ENCODE data around the gene AQP3.

The AQP3 gene

DNA sequence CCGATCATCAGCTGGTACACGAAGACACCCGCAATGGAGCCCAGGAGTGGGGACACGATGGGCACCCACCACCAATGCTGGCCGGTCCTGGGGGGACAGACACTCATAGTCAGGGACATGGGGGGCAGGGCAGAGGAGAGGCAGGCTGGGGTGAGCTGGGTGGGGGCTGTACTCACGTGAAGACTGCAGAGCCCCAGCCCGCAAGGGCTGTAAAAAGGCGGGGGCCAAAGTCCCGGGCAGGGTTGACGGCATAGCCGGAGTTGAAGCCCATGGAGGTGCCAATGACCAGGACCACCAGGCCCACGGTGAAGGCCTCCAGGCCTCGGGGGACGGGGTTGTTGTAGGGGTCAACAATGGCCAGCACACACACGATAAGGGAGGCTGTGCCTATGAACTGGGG is 5.3 kb downstream of the AQP3 start:
- H3K4me3 ChIP-seq (ENCODE audit: low read depth, low read length) = no peak overlapping the region
- no peak for DNase-seq (ENCODE audit: low read depth, low spot score)
- TF ChIP-seq, protein P1, sequence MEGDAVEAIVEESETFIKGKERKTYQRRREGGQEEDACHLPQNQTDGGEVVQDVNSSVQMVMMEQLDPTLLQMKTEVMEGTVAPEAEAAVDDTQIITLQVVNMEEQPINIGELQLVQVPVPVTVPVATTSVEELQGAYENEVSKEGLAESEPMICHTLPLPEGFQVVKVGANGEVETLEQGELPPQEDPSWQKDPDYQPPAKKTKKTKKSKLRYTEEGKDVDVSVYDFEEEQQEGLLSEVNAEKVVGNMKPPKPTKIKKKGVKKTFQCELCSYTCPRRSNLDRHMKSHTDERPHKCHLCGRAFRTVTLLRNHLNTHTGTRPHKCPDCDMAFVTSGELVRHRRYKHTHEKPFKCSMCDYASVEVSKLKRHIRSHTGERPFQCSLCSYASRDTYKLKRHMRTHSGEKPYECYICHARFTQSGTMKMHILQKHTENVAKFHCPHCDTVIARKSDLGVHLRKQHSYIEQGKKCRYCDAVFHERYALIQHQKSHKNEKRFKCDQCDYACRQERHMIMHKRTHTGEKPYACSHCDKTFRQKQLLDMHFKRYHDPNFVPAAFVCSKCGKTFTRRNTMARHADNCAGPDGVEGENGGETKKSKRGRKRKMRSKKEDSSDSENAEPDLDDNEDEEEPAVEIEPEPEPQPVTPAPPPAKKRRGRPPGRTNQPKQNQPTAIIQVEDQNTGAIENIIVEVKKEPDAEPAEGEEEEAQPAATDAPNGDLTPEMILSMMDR (IDR thresholded peaks at IDR 0.05; ENCODE audit: low read depth, low read length) = no peak
- in situ Hi-C loops (cut with HindIII; ENCODE audit: low sequenced_read_pairs) = no loop called here

DNA sequence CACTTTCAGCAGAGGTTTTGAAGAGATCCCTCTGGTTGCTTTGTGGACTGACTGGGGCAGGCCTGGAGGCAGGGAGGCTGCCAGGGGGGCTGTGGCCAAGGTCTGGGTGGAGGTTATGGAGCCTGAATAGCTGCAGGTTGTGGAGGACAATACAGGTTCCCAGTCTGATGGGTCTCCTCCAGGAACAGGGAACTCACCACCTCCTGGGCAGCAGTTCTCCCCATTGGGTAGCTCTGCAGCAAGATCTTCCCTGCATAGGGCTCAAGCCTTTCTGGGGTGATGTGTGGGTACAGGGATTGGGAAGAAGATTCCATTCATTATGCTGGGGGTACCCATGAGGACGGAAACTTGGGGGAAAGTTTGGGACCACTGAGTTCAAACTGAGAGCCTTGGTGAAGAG is 6.8 kb downstream of the AQP3 start:
- in situ Hi-C loops (cut with HindIII; ENCODE audit: low sequenced_read_pairs) = no loop called here
- H3K4me3 ChIP-seq (ENCODE audit: low read depth, low read length) = no peak overlapping the region
- DNase-seq (ENCODE audit: low read depth, low spot score) = no peak
- TF ChIP-seq, protein P1 (IDR thresholded peaks at IDR 0.05; ENCODE audit: low read depth, low read length) = no peak

DNA sequence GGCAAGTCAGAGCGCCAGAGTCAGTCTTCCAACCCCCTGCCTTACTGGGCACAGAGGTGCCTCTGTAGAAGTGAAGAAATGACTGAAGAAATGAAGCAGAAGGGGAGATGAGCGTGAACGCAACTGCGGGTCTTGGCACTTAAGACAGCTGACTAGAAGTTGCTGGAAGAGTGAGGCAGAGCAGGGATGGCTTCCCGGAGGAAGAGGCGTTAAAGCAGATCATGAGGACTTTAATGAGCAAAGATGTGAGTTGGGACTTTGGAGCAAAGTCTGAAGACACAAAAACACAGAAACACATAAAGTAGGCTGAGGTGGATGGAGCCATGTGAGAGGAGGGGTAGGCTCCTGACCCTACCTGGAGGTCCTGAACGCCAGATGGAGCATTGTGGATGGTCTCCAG is 7.2 kb downstream of the AQP3 start:
- in situ Hi-C loops (cut with HindIII; ENCODE audit: low sequenced_read_pairs) = no loop called here
- H3K4me3 ChIP-seq (ENCODE audit: low read depth, low read length) = no peak overlapping the region
- no peak for DNase-seq (ENCODE audit: low read depth, low spot score)
- TF ChIP-seq, protein P1 (IDR thresholded peaks at IDR 0.05; ENCODE audit: low read depth, low read length) = no peak

DNA sequence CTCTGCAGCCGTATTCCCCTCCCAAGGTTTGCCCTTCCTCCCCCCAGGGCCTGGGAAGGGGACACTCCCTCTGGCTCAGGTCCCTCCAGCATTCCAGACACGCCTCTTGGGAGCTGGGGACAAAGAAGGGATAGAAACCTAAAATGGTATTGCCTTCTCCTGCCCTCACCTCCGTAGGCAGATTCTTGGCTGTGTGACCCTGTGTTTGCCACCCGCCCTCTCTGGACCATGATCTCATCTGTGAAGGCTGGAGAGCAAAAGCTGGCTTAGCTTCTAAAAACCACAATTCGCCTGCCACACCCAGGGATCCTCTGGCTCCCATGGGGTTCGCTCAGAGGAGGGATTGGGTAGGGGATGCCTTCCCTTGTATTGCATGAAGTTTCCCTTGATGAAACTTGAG is 7.7 kb downstream of the AQP3 start:
- TF ChIP-seq, protein P1 (IDR thresholded peaks at IDR 0.05; ENCODE audit: low read depth, low read length) = no peak
- in situ Hi-C loops (cut with HindIII; ENCODE audit: low sequenced_read_pairs) = no loop called here
- DNase-seq (ENCODE audit: low read depth, low spot score) = no peak
- H3K4me3 ChIP-seq (ENCODE audit: low read depth, low read length) = no peak overlapping the region

DNA sequence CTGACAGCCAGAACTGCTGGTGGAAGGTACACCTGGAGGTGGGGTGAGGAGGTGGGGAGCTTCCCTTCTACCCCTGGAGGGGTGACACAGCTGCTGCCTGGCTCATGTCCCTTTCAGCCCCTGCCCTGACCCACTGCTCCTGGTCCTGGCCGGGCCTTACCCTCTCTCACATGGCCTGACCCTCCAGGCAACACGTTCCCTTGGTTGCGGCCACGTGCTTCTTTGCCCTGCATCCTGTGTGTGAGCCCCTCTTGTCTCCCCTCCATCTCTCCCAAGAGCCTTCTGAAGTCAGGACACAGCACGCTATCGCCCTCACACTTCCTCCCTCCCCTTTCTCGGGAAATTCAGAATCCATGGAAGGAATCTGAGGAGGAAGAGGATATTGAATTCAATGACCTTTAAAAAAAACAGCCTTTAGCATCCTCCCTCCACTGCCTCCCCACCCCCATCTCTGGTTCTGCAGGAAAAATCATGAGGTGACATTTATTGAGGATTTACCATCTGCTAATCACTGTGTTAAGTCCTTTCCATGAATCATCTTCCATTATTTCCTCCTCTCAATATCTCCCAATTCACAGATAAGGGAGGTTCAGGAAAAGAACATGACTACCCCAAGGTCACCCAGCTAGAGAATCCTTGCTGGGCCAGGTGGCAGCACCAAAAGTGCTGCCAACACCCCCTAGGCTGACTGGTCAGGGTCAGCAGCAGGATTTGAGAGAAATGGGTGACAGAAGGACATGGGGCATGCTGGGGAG is 8.3 kb downstream of the AQP3 start:
- H3K4me3 ChIP-seq (ENCODE audit: low read depth, low read length) = no peak overlapping the region
- in situ Hi-C loops (cut with HindIII; ENCODE audit: low sequenced_read_pairs) = no loop called here
- no peak for DNase-seq (ENCODE audit: low read depth, low spot score)
- TF ChIP-seq, protein P1 (IDR thresholded peaks at IDR 0.05; ENCODE audit: low read depth, low read length) = no peak

DNA sequence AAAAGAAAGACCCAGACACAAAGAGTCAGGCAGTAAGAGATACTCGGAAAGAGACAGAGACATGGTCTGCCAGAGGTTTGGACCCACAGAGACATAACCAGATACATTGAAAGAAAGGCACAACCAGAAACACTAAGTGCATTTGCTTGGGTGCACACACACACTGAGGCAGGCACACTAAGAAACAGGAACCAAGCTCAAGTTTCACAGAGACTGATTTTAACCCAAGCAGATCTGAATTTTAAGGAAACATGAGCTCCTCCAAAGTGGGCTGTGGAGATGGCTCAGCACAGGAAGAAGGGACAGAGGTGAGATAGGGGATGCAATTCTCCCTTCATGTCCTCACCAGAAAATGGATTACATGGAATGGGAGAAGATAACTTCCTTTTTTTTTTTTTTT is 9.5 kb downstream of the AQP3 start:
- TF ChIP-seq, protein P1 (IDR thresholded peaks at IDR 0.05; ENCODE audit: low read depth, low read length) = no peak
- in situ Hi-C loops (cut with HindIII; ENCODE audit: low sequenced_read_pairs) = no loop called here
- no peak overlapping the region for H3K4me3 ChIP-seq (ENCODE audit: low read depth, low read length)
- no peak for DNase-seq (ENCODE audit: low read depth, low spot score)
